ENCODE results near the gene PLXNA4.

- TF ChIP-seq ZNF140 (tag by site-specific recombination; IDR thresholded peaks at IDR 0.05), result no peak
- no peak for TF ChIP-seq CTCF (tag by site-specific recombination; IDR thresholded peaks at IDR 0.05)
- no peak for TF ChIP-seq SP7 (tag by site-specific recombination; IDR thresholded peaks at IDR 0.05)
- no peak for TF ChIP-seq ZNF558 (tag by site-specific recombination; IDR thresholded peaks at IDR 0.05)
- no peak for TF ChIP-seq ZNF354C (tag by site-specific recombination; IDR thresholded peaks at IDR 0.05; ENCODE audit: borderline replicate concordance, low read depth)
- no peak for TF ChIP-seq ZBTB26 (tag by site-specific recombination; optimal IDR thresholded peaks at IDR 0.05)
- TF ChIP-seq ZNF292 (tag by site-specific recombination; IDR thresholded peaks at IDR 0.05; ENCODE audit: borderline replicate concordance, low read depth), result no peak
- TF ChIP-seq ZNF521 (tag by site-specific recombination; IDR thresholded peaks at IDR 0.05), result no peak
- TF ChIP-seq ZNF473 (tag by site-specific recombination; IDR thresholded peaks at IDR 0.05), result no peak
- no peak for TF ChIP-seq ZNF311 (tag by site-specific recombination; IDR thresholded peaks at IDR 0.05; ENCODE audit: borderline replicate concordance)
- no peak for TF ChIP-seq ZBTB8A (tag by site-specific recombination; IDR thresholded peaks at IDR 0.05)
- TF ChIP-seq PATZ1 (tag by site-specific recombination; IDR thresholded peaks at IDR 0.05), result no peak
Observed at GRCh38 chr7:132089356-132089755, 486.9 kb downstream of the PLXNA4 start.

All from HEK293 (cell line).